Natural killer cell (primary cell): ENCODE measurements around the gene GNPTG. TPM values are rescaled to one million over a fixed set of nuclear protein-coding genes. Genes with fewer than 3 reads are reported as not detected.

ENCODE experiments used
- ATAC-seq, 3 donors: fragments of 150-1000 bp in 2 of 3; fragments of 200-7000 bp in 1 of 3; cut with Tn5 transposase; 1 replicate in 1 of 3; 2 replicates in 2 of 3; pipeline ENCODE4 v1.10.0; 2021; ENCODE audit warnings: mild to moderate bottlenecking in 2 of 3, moderate library complexity in 2 of 3
- DNase-seq, 2 donors: peaks; one replicate each; pipeline versions ENCODE4 v3.0.0 to v3.0.0-alpha.2; 2013 to 2021; ENCODE audit warnings: mixed read lengths in 1 of 2
- H3K27ac ChIP-seq: one replicate; pipeline ENCODE4 v1.5.1; 2013; ENCODE audit warnings: mild to moderate bottlenecking, low read length
- H3K27me3 ChIP-seq: one replicate; pipeline ENCODE4 v1.6.1; 2013; ENCODE audit warnings: low read length; ENCODE audit not compliant: control insufficient read depth, insufficient read depth
- H3K36me3 ChIP-seq: one replicate; pipeline ENCODE4 v1.6.1; 2013; ENCODE audit warnings: low read length; ENCODE audit not compliant: control insufficient read depth, insufficient read depth
- H3K4me1 ChIP-seq: one replicate; pipeline ENCODE4 v1.6.1; 2013; ENCODE audit warnings: low read length; ENCODE audit not compliant: control insufficient read depth, insufficient read depth
- H3K4me3 ChIP-seq: one replicate; pipeline ENCODE4 v1.5.1; 2013; ENCODE audit warnings: low read length
- H3K9me3 ChIP-seq: one replicate; pipeline ENCODE4 v1.6.1; 2013; ENCODE audit warnings: low read length; ENCODE audit not compliant: control insufficient read depth, insufficient read depth
- H3K27ac Mint-ChIP-seq, 2 donors: one replicate each; pipeline ENCODE4 v1.8.0; 2022; ENCODE audit warnings: mild to moderate bottlenecking in 2 of 2, mixed read lengths in 2 of 2, moderate library complexity in 1 of 2
- H3K27me3 Mint-ChIP-seq, 2 donors: one replicate each; pipeline ENCODE4 v1.8.0; 2022; ENCODE audit warnings: low read depth in 2 of 2, mixed read lengths in 2 of 2
- H3K36me3 Mint-ChIP-seq: one replicate; pipeline ENCODE4 v1.8.0; 2022; ENCODE audit warnings: mixed read lengths
- H3K4me1 Mint-ChIP-seq, 2 donors: one replicate each; pipeline ENCODE4 v1.8.0; 2022; ENCODE audit warnings: mixed read lengths in 2 of 2
- H3K4me3 Mint-ChIP-seq: one replicate; pipeline ENCODE4 v1.8.0; 2022; ENCODE audit warnings: mild to moderate bottlenecking, moderate library complexity, mixed read lengths
- H3K9me3 Mint-ChIP-seq, 2 donors: one replicate each; pipeline ENCODE4 v1.8.0; 2022; ENCODE audit warnings: mixed read lengths in 2 of 2
- WGBS: methylation state at CpG from one replicate; pipeline ENCODE4 v1.1.7; 2013; ENCODE audit warnings: missing lambda C conversion rate; ENCODE audit not compliant: insufficient coverage; 5-methylcytosine and 5-hydroxymethylcytosine counted together
- intact Hi-C: fragments of 100-400 bp; cut with micrococcal nuclease; formaldehyde crosslinking; loops from one replicate; pipeline ENCODE4 v1.14.2; 2022
- total RNA-seq, 4 donors: library from RNA; stranded (reverse); fragments of 120-200 nt in 1 of 4; gene quantifications; one replicate each; pipeline versions ENCODE4 v1.2.3 to v1.2.4, GENCODE V29; 2013 to 2022
- TF ChIP-seq, protein P1 (sequence below): fragments of 200-600 bp; IDR thresholded peaks from one replicate; pipeline ENCODE4 v1.8.0; 2022; ENCODE audit warnings: antibody characterized with exemption

The GNPTG gene
- total RNA-seq, 3 donors from 2014 or later (not counting 1 experiment from before 2014, with no cell fraction given), result 58.7 to 65.9 (median 62.0) TPM

GRCh38 chr16:1357906-1358566, 6.3 kb downstream of the GNPTG start:
- peaks cover 21% of the 10 kb centered on the region for H3K36me3 ChIP-seq
- TF ChIP-seq, protein P1, sequence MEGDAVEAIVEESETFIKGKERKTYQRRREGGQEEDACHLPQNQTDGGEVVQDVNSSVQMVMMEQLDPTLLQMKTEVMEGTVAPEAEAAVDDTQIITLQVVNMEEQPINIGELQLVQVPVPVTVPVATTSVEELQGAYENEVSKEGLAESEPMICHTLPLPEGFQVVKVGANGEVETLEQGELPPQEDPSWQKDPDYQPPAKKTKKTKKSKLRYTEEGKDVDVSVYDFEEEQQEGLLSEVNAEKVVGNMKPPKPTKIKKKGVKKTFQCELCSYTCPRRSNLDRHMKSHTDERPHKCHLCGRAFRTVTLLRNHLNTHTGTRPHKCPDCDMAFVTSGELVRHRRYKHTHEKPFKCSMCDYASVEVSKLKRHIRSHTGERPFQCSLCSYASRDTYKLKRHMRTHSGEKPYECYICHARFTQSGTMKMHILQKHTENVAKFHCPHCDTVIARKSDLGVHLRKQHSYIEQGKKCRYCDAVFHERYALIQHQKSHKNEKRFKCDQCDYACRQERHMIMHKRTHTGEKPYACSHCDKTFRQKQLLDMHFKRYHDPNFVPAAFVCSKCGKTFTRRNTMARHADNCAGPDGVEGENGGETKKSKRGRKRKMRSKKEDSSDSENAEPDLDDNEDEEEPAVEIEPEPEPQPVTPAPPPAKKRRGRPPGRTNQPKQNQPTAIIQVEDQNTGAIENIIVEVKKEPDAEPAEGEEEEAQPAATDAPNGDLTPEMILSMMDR, result no peak
- no peak overlapping the region for H3K4me3 Mint-ChIP-seq
- no peak for ATAC-seq
- intact Hi-C loops, result loop anchor here (10.0 kb wide), 1 partner anchor 347 kb away; the partner anchor contains the start of gene MAPK8IP3
- H3K27me3 ChIP-seq, result no peaks in the 10 kb centered on the region
- H3K36me3 Mint-ChIP-seq, result no peaks in the 10 kb centered on the region
- no peaks in the 10 kb centered on the region for H3K27me3 Mint-ChIP-seq
- H3K4me1 Mint-ChIP-seq, result peaks cover 18 to 37% of the 10 kb centered on the region in 2 donors
- DNase-seq, result no peak
- no peaks in the 10 kb centered on the region for H3K9me3 ChIP-seq
- no peak overlapping the region for H3K27ac Mint-ChIP-seq
- WGBS, result 88% methylated on average over 19 of the region's 19 CpGs
- no peak overlapping the region for H3K4me3 ChIP-seq
- no peak overlapping the region for H3K27ac ChIP-seq
- no peaks in the 10 kb centered on the region for H3K9me3 Mint-ChIP-seq
- peaks cover 1% of the 10 kb centered on the region for H3K4me1 ChIP-seq

DNA sequence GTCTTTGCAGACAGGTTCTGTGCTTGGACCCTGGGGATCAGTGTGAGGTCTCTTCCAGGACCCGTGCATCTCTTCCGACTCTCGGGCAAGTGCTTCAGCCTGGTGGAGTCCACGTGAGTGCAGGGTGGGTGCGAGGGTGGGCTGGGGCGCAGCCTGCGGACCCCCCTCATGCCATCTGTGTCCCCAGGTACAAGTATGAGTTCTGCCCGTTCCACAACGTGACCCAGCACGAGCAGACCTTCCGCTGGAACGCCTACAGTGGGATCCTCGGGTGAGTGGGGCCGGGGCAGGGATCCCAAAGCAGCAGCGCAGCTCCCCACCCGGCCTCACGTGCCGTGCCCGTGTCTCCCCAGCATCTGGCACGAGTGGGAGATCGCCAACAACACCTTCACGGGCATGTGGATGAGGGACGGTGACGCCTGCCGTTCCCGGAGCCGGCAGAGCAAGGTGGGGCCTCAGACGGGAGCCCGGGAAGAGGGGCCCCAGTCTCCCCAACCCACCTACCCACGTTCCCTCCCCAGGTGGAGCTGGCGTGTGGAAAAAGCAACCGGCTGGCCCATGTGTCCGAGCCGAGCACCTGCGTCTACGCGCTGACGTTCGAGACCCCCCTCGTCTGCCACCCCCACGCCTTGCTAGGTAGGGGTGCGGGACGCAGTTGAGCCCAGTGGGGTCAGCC, 10.1 kb downstream of the GNPTG start:
- Mint-ChIP-seq H3K4me3 (no peak overlapping the region), H3K9me3 (no peaks in the 10 kb centered on the region), H3K36me3 (no peaks in the 10 kb centered on the region), H3K27me3 (no peaks in the 10 kb centered on the region), H3K27ac (no peak overlapping the region), H3K4me1 (peaks cover 0 to 5% of the 10 kb centered on the region in 2 donors)
- Histone ChIP-seq H3K4me3 (no peak overlapping the region), H3K9me3 (no peaks in the 10 kb centered on the region), H3K4me1 (no peaks in the 10 kb centered on the region), H3K27me3 (no peaks in the 10 kb centered on the region), H3K27ac (no peak overlapping the region), H3K36me3 (peaks cover 49% of the 10 kb centered on the region)
- ATAC-seq, result no peak
- 97% methylated on average over 43 of the region's 43 CpGs for whole genome bisulfite sequencing
- intact Hi-C loops, result no loop called here
- TF ChIP-seq, protein P1, result no peak
- DNase-seq, result no peak

GRCh38 chr16:1362807-1363206, 11.1 kb downstream of the GNPTG start:
- TF ChIP-seq, protein P1, result no peak
- H3K36me3 ChIP-seq, result peaks cover 53% of the 10 kb centered on the region
- no peaks in the 10 kb centered on the region for H3K27me3 Mint-ChIP-seq

More at GRCh38 chr16:1362807-1363206, 11.1 kb downstream of the GNPTG start:
- Histone ChIP-seq H3K27me3 (no peaks in the 10 kb centered on the region), H3K9me3 (no peaks in the 10 kb centered on the region), H3K27ac (no peak overlapping the region), H3K4me3 (no peak overlapping the region), H3K4me1 (no peaks in the 10 kb centered on the region)
- intact Hi-C loops, result no loop called here
- no peaks in the 10 kb centered on the region for H3K9me3 Mint-ChIP-seq
- DNase-seq (no peak), ATAC-seq (no peak)
- no peak overlapping the region for H3K4me3 Mint-ChIP-seq
- 93% methylated on average over 11 of the region's 11 CpGs for WGBS
- H3K27ac Mint-ChIP-seq, result no peak overlapping the region
- no peaks in the 10 kb centered on the region for H3K36me3 Mint-ChIP-seq
- peaks cover 0 to 5% of the 10 kb centered on the region in 2 donors for H3K4me1 Mint-ChIP-seq
